ENCODE data around the gene LBHD1.
"Not testable (repeated sequence)": the region's sequence is repeated elsewhere in the genome, so short reads cannot be mapped to it uniquely, and the experiment has no call there.

LBHD1 gene

GRCh38 chr11:62694455-62695167 is 22.5 kb upstream of the LBHD1 start:
- DNase-seq (ENCODE audit: low read depth in 1 of 2, low spot score in 1 of 2), result peak; percentile 56 to 58

- DNase-seq (ENCODE audit: low read depth in 1 of 2, low spot score in 1 of 2), result not testable (repeated sequence)
Measured at GRCh38 chr11:62693624-62694023, 21.6 kb upstream of the LBHD1 start.

- DNase-seq (ENCODE audit: low read depth in 1 of 2, low spot score in 1 of 2), result no peak
Measured at GRCh38 chr11:62689421-62690183, 17.5 kb upstream of the LBHD1 start, which contains the start of gene LRRN4CL. Gene LRRN4CL (minus strand): TSS chr11:62689530. CDS start chr11:62688508, 1,022 bp downstream.

DNA sequence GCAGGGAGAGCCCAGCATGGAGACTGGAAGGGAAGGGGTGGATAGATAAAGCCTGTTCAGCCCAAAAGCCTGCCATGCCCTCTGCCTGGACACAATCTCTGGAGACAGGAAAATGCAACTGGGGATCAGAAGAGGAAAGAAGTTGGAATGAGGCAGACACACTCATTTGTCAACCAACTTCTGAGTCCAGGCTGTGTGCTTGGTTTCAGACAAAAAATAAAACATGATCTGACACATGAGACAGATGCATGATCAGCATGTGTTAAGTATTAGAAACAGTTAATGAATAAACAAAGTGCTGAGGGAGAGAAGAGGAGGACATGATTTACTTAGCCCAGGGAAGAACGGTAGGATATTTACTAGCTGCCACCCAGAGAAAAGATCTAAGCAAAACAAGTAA is 16.4 kb upstream of the LBHD1 start:
- DNase-seq (ENCODE audit: low read depth in 1 of 2, low spot score in 1 of 2), result no peak

GRCh38 chr11:62687508-62688396 is 15.7 kb upstream of the LBHD1 start:
- no peak for DNase-seq (ENCODE audit: low read depth in 1 of 2, low spot score in 1 of 2)

DNA sequence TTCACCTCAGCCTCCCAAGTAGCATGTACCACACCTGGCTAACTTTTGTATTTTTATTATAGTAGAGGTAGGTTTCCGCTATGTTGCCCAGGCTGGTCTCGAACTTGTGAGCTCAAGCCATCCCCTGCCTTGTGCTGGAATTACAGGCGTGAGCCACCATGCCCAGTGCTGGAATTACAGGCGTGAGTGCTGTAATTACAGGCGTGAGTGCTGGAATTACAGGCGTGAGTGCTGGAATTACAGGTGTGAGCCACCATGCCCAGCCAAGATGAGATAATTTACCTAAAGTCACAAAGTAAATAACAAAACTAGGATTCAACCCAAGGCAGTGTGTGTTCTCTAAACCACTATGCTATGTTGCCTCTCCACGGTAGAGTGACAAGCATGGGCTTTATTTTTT is 10.5 kb upstream of the LBHD1 start:
- no peak for DNase-seq (ENCODE audit: low read depth in 1 of 2, low spot score in 1 of 2)

GRCh38 chr11:62680825-62681240 is 8.8 kb upstream of the LBHD1 start:
- DNase-seq (ENCODE audit: low read depth in 1 of 2, low spot score in 1 of 2), result no peak

GRCh38 chr11:62678770-62679696 is 7.0 kb upstream of the LBHD1 start, which contains the start of gene UBXN1:
Gene UBXN1 (minus strand): TSS chr11:62679073. CDS start chr11:62678923, 150 bp downstream.
- DNase-seq (ENCODE audit: low read depth in 1 of 2, low spot score in 1 of 2), result peak; percentile 63 to 77

- no peak for DNase-seq (ENCODE audit: low read depth in 1 of 2, low spot score in 1 of 2)
Measured at GRCh38 chr11:62678433-62678769, 6.3 kb upstream of the LBHD1 start.

DNA sequence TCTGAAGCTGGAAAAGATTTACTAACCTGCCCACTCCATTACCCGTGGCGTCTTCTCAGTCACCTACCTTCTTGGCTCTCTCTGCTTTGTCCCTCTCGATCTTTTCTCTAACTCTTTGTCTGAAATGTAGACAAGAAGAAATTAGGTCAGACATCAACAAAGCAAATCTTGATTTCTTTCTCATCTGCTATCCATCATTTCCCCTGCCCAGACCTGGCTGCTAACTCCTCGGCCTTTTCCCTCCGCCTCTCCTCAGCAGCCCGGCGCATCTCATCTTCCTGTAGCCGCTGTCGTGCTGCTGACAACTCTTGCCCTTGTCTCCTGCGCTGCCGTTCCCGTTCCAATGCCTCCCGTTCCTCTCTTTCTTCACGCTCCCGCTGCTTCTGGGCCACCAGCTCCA is 5.6 kb upstream of the LBHD1 start:
- DNase-seq (ENCODE audit: low read depth in 1 of 2, low spot score in 1 of 2), result no peak

- DNase-seq (ENCODE audit: low read depth in 1 of 2, low spot score in 1 of 2), result no peak
Measured at GRCh38 chr11:62677156-62677555, 5.1 kb upstream of the LBHD1 start.

DNA sequence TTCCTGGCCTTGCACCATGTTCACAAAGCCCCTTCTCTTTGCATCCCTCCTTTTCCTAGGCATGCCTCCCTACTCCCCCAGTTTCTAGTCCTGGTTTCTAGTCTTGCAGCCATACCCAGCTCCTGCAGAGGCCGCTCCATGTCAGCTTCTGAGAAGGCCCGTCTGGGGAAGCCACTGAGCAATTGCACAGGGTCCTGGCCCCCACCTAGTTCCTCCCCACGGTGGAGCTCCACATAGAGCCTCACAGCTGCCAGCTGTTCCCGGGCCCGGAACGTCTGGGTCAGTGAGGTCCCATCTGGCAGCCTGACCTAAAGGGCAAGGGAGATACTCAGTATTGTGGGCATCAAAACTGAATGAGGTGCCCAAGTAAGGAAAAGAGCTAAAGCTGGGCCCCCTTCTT is 4.6 kb upstream of the LBHD1 start:
- no peak for DNase-seq (ENCODE audit: low read depth in 1 of 2, low spot score in 1 of 2)

DNA sequence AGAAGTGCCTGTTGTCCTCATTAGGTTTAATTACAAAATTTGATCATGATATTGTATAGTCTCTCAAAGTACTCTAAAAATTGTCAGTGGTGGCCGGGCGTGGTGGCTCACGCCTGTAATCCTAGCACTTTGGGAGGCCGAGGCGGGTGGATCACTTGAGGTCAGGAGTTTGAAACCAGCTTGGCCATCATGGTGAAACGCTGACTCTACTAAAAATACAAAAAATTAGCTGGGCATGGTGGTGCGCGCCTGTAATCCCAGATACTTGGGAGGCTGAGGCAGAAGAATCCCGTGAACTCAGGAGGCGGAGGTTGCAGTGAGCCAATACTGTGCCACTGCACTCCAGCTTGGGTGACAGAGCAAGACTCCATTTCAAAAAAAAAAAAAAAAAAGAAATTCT is 3.3 kb upstream of the LBHD1 start:
- not testable (repeated sequence) for DNase-seq (ENCODE audit: low read depth in 1 of 2, low spot score in 1 of 2)

DNA sequence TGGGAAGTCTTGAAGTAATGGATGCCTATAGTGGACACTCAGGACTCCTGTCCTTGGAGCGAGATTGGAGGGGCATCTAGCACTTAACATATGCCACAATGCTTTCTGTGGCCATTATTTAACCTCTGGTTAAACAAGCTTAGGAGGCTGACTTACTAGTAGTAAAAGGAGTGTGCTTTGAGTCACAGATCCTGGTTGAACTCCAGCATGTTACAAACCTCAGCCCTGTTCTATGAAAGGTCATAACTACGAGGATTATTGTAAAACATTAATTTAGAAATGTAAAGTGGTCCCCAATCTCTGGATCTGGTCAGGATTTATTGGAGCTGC is 1.1 kb upstream of the LBHD1 start:
- no peak for DNase-seq (ENCODE audit: low read depth in 1 of 2, low spot score in 1 of 2)

DNA sequence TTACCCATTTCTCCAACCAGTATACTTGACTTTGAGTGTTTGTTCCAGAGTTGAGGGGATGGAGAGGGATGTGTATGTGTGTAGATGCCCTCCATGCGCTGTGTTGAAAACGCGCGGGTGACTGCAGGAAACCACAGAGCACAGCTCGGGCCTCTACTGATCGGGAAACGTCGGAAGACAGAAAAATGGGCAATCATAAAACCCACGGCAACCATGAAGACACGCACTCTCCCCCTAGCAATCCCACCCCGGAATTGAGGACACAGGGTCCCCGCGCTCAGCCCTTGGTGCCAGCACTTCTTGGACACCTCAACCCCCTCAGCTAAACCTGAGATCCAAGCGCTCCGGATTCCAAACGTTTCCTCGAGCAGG is 845 bp downstream of the LBHD1 start:
- peak in 1 of 2 donors; percentile 12 for DNase-seq (ENCODE audit: low read depth in 1 of 2, low spot score in 1 of 2)

- no peak for DNase-seq (ENCODE audit: low read depth in 1 of 2, low spot score in 1 of 2)
Measured at GRCh38 chr11:62669420-62670161, 2.5 kb downstream of the LBHD1 start.

GRCh38 chr11:62667460-62667859 is 4.6 kb downstream of the LBHD1 start:
- DNase-seq (ENCODE audit: low read depth in 1 of 2, low spot score in 1 of 2), result no peak

GRCh38 chr11:62666259-62666926 is 5.7 kb downstream of the LBHD1 start:
- no peak for DNase-seq (ENCODE audit: low read depth in 1 of 2, low spot score in 1 of 2)

DNA sequence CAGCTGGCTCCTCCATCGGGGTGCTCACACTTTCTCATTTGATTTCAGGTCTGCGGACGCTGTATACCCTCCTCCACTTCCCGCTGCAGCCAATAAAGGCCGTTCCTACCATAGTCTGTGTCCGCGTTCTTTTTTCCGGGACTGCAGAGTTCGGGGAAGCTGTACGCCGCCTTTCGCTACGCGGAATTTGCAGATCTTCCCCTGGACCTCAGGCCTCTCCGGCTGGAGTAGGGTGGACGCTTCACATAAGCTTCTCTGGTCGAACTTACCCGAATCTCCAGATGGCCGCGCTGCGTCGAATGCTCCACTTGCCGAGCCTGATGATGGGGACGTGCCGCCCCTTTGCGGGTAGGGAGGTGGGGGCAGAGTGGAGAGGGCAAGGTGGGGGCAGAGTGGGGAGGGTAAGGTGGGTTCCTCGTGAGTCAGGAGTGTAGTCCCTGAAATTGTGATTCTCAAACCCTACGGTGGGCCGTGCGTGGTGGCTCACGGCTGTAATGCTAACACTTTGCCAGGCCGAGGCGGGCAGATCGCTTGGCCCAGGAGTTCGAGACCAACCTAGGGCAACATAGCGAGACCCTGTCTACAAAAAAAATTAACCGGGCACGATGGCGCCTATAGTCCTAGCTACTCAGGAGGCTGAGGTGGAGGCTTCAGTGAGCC is 6.3 kb downstream of the LBHD1 start:
- DNase-seq (ENCODE audit: low read depth in 1 of 2, low spot score in 1 of 2), result peak; percentile 30 to 40

Measured in activated T-helper 1 cell treated with anti-CD3 and anti-CD28 coated beads, Interleukin-2, amount 50 U/mL, for 16 hours (primary cell).